HepG2 (cell line): ENCODE measurements around the gene CDKL5. TPM values are rescaled to one million over a fixed set of nuclear protein-coding genes. Genes with fewer than 3 reads are reported as not detected.

ENCODE experiments used
- ATAC-seq: fragments of 200-7000 bp; cut with Tn5 transposase; 3 replicates; pipeline ENCODE4 v1.9.1; 2020; ENCODE audit warnings: mild to moderate bottlenecking, moderate library complexity
- BruUV-seq: library from RNA; stranded (reverse); fragments of 400-500 nt; replicated peaks from 2 replicates; lab custom pipeline; 2021; lab: Mats Ljungman, UMichigan
- CTCF ChIA-PET: fragments of 300-600 bp; formaldehyde crosslinking; extraction: SDS; loops from one replicate; lab custom pipeline; 2021; ENCODE audit warnings: low total read pairs, inconsistent platforms, low intra/inter-chr PET ratio; lab: Yijun Ruan, JAX
- POLR2A ChIA-PET: fragments of 350-600 bp; sonication (Branson Sonifier 250); formaldehyde crosslinking; loops from one replicate; lab custom pipeline; 2020; ENCODE audit warnings: antibody characterized with exemption, inconsistent platforms; lab: Yijun Ruan, JAX
- DNase-seq: peaks from one replicate; pipeline ENCODE4 v3.0.0-alpha.2; 2015; ENCODE audit warnings: low spot score
- FAIRE-seq: peaks from 3 replicates; lab custom pipeline; 2011; peaks lifted over from hg19 to GRCh38; lab: Jason Lieb, UNC
- H2AFZ ChIP-seq: one replicate; pipeline ENCODE4 v1.6.1; 2011; ENCODE audit warnings: low read length, inconsistent platforms
- H3K27ac ChIP-seq: fragments of 300-600 bp; 3 replicates; pipeline ENCODE4 v1.8.0; 2011; ENCODE audit warnings: mixed run types, mild to moderate bottlenecking, mixed read lengths, low read length, inconsistent platforms; ENCODE audit not compliant: insufficient read depth; ENCODE audit errors: extremely low read length
- H3K27me3 ChIP-seq, 2 experiments: fragments of 200-600 bp in 1 of 2; 2 replicates in 1 of 2; 3 replicates in 1 of 2; pipeline versions ENCODE4 v1.6.0 to v1.8.0; 2011; ENCODE audit warnings: low read length in 2 of 2, mild to moderate bottlenecking in 2 of 2, moderate library complexity in 2 of 2, inconsistent platforms in 1 of 2; ENCODE audit not compliant: insufficient read depth in 2 of 2, control insufficient read depth in 1 of 2
- H3K36me3 ChIP-seq, 2 experiments: fragments of 200-600 bp in 1 of 2; replicated peaks in 1 of 2; 2 replicates in 1 of 2; 3 replicates in 1 of 2; pipeline versions ENCODE4 v1.5.1 to v1.8.0; 2011; ENCODE audit warnings: low read length in 2 of 2, inconsistent platforms in 1 of 2; ENCODE audit not compliant: insufficient read depth in 2 of 2, control insufficient read depth in 1 of 2
- H3K4me1 ChIP-seq: 2 replicates; pipeline ENCODE4 v1.5.1; 2012; ENCODE audit warnings: low read length, inconsistent platforms; ENCODE audit not compliant: insufficient read depth
- H3K4me2 ChIP-seq: 2 replicates; pipeline ENCODE4 v1.6.0; 2011; ENCODE audit warnings: low read depth, low read length, inconsistent platforms
- H3K4me3 ChIP-seq, 3 experiments: fragments of 200-600 bp in 1 of 3; sonication (generic), shearing (Covaris generic) in 1 of 3; replicated peaks in 1 of 3; 2 replicates each; pipeline ENCODE4 v1.5.1; 2011 to 2016; ENCODE audit warnings: low read length in 3 of 3, inconsistent platforms in 2 of 3, low read depth in 2 of 3, mild to moderate bottlenecking in 2 of 3, control low read depth in 1 of 3, mixed read lengths in 1 of 3; ENCODE audit not compliant: insufficient read depth in 1 of 3
- H3K79me2 ChIP-seq: one replicate; pipeline ENCODE4 v1.6.1; 2011; ENCODE audit warnings: low read length, inconsistent platforms; ENCODE audit not compliant: insufficient read depth
- H3K9ac ChIP-seq: 2 replicates; pipeline ENCODE4 v1.6.0; 2011; ENCODE audit warnings: mild to moderate bottlenecking, low read depth, low read length, inconsistent platforms; ENCODE audit not compliant: insufficient read depth
- H3K9me3 ChIP-seq: 2 replicates; pipeline ENCODE4 v1.5.1; 2012; ENCODE audit warnings: mild to moderate bottlenecking, low read length
- H4K20me1 ChIP-seq: 2 replicates; pipeline ENCODE4 v1.6.0; 2011; ENCODE audit warnings: inconsistent platforms, mild to moderate bottlenecking, low read length, moderate library complexity; ENCODE audit not compliant: insufficient read depth
- CERS6 ChIP-seq: sonication (generic); formaldehyde crosslinking; IDR thresholded peaks from 2 replicates; pipeline ENCODE4 v1.5.0; 2020; ENCODE audit warnings: missing genetic modification reagents
- CREB3 ChIP-seq: sonication (generic); formaldehyde crosslinking; IDR thresholded peaks from 2 replicates; pipeline ENCODE4 v1.5.0; 2020; ENCODE audit warnings: missing genetic modification reagents
- EEA1 ChIP-seq: sonication (generic); formaldehyde crosslinking; IDR thresholded peaks from 2 replicates; pipeline ENCODE4 v1.5.1; 2020; ENCODE audit warnings: mild to moderate bottlenecking, missing genetic modification reagents, borderline replicate concordance
- ELF3 ChIP-seq: IDR thresholded peaks from 2 replicates; pipeline ENCODE4 v1.6.1; 2016; ENCODE audit warnings: missing genetic modification reagents, missing compliant biosample characterization
- IKZF1 ChIP-seq: fragments of 450-650 bp; IDR thresholded peaks from 2 replicates; pipeline ENCODE4 v1.7.1; 2016
- KLF12 ChIP-seq: sonication (generic); formaldehyde crosslinking; IDR thresholded peaks from 2 replicates; pipeline ENCODE4 v1.4.0; 2020; ENCODE audit warnings: missing genetic modification reagents, borderline replicate concordance
- MXD4 ChIP-seq: IDR thresholded peaks from 2 replicates; pipeline ENCODE4 v1.6.1; 2016; ENCODE audit warnings: mild to moderate bottlenecking, missing biosample characterization, missing genetic modification reagents
- NCOA5 ChIP-seq: sonication (generic); formaldehyde crosslinking; IDR thresholded peaks from 2 replicates; pipeline ENCODE4 v1.4.0; 2020; ENCODE audit warnings: missing genetic modification reagents
- NPAS2 ChIP-seq: sonication (generic); formaldehyde crosslinking; IDR thresholded peaks from 2 replicates; pipeline ENCODE4 v1.8.0; 2022; ENCODE audit warnings: mild to moderate bottlenecking, missing genetic modification reagents, borderline replicate concordance
- PHF21A ChIP-seq: sonication (generic); formaldehyde crosslinking; IDR thresholded peaks from 2 replicates; pipeline ENCODE4 v1.5.0; 2020; ENCODE audit warnings: mild to moderate bottlenecking, missing genetic modification reagents
- TBL1XR1 ChIP-seq: fragments of 150-350 bp; IDR thresholded peaks from 2 replicates; pipeline ENCODE4 v1.6.1; 2014; ENCODE audit warnings: borderline replicate concordance, low read length; ENCODE audit not compliant: partially characterized antibody
- XBP1 ChIP-seq: sonication (generic); formaldehyde crosslinking; IDR thresholded peaks from 2 replicates; pipeline ENCODE4 v1.5.0; 2020; ENCODE audit warnings: missing genetic modification reagents
- ZFP36 ChIP-seq: fragments of 150-350 bp; IDR thresholded peaks from 2 replicates; pipeline ENCODE4 v1.6.1; 2018; ENCODE audit warnings: borderline replicate concordance, low read length, low read depth; ENCODE audit not compliant: partially characterized antibody
- ZFX ChIP-seq: sonication (generic); formaldehyde crosslinking; IDR thresholded peaks from 2 replicates; pipeline ENCODE4 v1.4.0; 2020; ENCODE audit warnings: mild to moderate bottlenecking, low read depth, missing genetic modification reagents, moderate library complexity
- ZNF264 ChIP-seq: sonication (generic); formaldehyde crosslinking; IDR thresholded peaks from 2 replicates; pipeline ENCODE4 v1.4.0; 2020; ENCODE audit warnings: missing genetic modification reagents
- ZNF367 ChIP-seq: sonication (generic); formaldehyde crosslinking; IDR thresholded peaks from 2 replicates; pipeline ENCODE4 v1.4.0; 2020; ENCODE audit warnings: missing genetic modification reagents, borderline replicate concordance
- ZNF75D ChIP-seq: sonication (generic); formaldehyde crosslinking; IDR thresholded peaks from 2 replicates; pipeline ENCODE4 v1.8.1; 2023; ENCODE audit warnings: missing genetic modification reagents, mild to moderate bottlenecking, borderline replicate concordance
- WGBS: methylation state at CpG from one replicate; pipeline ENCODE4 v1.1.6; 2017; ENCODE audit warnings: low lambda C conversion rate; 5-methylcytosine and 5-hydroxymethylcytosine counted together
- in situ Hi-C: cut with HindIII; loops from 2 replicates; pipeline ENCODE4 v1.10.0; 2017; ENCODE audit warnings: low pct_unique_long_range_greater_than_20kb; ENCODE audit not compliant: extremely low pct_ligation_motif_present
- intact Hi-C: fragments of 100-400 bp; cut with micrococcal nuclease; formaldehyde crosslinking; loops from one replicate; pipeline ENCODE4 v1.10.0; 2022; ENCODE audit not compliant: unreplicated experiment
- polyA plus RNA-seq, 8 experiments: library from polyadenylated mRNA; depleted of rRNA in 3 of 8; stranded (reverse) in 7 of 8; unstranded in 1 of 8; fragments of >200 nt; fragmentation: Illumina TruSeq in 4 of 8; extraction: Trizol in 4 of 8; gene quantifications; 2 replicates each; pipeline versions ENCODE4 v1.2.1 to v1.2.3, GENCODE V29; 2011 to 2016; ENCODE audit warnings: low read depth in 4 of 8, missing spikeins in 1 of 8, mixed read lengths in 1 of 8; ENCODE audit not compliant: insufficient read depth in 1 of 8
- total RNA-seq, 5 experiments: library from RNA; depleted of rRNA; stranded (reverse); fragments of >200 nt; fragmentation: Illumina TruSeq; extraction: Trizol; gene quantifications; 2 replicates each; pipeline ENCODE4 v1.2.3, GENCODE V29; 2016; ENCODE audit warnings: low read depth in 1 of 5
- TF ChIP-seq, protein P1 (sequence below): sonication (generic); formaldehyde crosslinking; IDR thresholded peaks from 2 replicates; pipeline ENCODE4 v1.4.0; 2020; ENCODE audit warnings: low read depth, missing genetic modification reagents

The CDKL5 gene
- total and polyA plus RNA-seq, 2 of the 13 experiments (the other 11 are each of a cell fraction or from before 2014, with no cell fraction given), result 2.8 to 7.0 TPM

- no peaks in the 10 kb centered on the region for H3K9me3 ChIP-seq
- H3K79me2 ChIP-seq, result no peaks in the 10 kb centered on the region
- H3K4me3 ChIP-seq, result no peak overlapping the region
- POLR2A ChIA-PET, result no interaction called here
- no peak for DNase-seq
- H4K20me1 ChIP-seq, result no peaks in the 10 kb centered on the region
- no peak overlapping the region for H3K9ac ChIP-seq
- 98% methylated on average over 5 of the region's 5 CpGs for WGBS
- no peaks in the 10 kb centered on the region for H3K4me1 ChIP-seq
- no TSS peak for BruUV-seq
- in situ Hi-C loops, result no loop called here
- no peaks in the 10 kb centered on the region for H3K27me3 ChIP-seq
- TF ChIP-seq CERS6 (no peak), NPAS2 (no peak), CREB3 (CRISPR knock-in tag) (no peak), XBP1 (CRISPR knock-in tag) (no peak), ZNF75D (no peak), TBL1XR1 (no peak), ZFX (CRISPR knock-in tag) (no peak), PHF21A (CRISPR knock-in tag) (no peak), IKZF1 (no peak), KLF12 (CRISPR knock-in tag) (no peak), MXD4 (CRISPR knock-in tag) (no peak), NCOA5 (no peak), ZFP36 (no peak), ZNF367 (CRISPR knock-in tag) (no peak), EEA1 (CRISPR knock-in tag) (no peak), ELF3 (no peak), ZNF264 (no peak)
- TF ChIP-seq, protein P1, sequence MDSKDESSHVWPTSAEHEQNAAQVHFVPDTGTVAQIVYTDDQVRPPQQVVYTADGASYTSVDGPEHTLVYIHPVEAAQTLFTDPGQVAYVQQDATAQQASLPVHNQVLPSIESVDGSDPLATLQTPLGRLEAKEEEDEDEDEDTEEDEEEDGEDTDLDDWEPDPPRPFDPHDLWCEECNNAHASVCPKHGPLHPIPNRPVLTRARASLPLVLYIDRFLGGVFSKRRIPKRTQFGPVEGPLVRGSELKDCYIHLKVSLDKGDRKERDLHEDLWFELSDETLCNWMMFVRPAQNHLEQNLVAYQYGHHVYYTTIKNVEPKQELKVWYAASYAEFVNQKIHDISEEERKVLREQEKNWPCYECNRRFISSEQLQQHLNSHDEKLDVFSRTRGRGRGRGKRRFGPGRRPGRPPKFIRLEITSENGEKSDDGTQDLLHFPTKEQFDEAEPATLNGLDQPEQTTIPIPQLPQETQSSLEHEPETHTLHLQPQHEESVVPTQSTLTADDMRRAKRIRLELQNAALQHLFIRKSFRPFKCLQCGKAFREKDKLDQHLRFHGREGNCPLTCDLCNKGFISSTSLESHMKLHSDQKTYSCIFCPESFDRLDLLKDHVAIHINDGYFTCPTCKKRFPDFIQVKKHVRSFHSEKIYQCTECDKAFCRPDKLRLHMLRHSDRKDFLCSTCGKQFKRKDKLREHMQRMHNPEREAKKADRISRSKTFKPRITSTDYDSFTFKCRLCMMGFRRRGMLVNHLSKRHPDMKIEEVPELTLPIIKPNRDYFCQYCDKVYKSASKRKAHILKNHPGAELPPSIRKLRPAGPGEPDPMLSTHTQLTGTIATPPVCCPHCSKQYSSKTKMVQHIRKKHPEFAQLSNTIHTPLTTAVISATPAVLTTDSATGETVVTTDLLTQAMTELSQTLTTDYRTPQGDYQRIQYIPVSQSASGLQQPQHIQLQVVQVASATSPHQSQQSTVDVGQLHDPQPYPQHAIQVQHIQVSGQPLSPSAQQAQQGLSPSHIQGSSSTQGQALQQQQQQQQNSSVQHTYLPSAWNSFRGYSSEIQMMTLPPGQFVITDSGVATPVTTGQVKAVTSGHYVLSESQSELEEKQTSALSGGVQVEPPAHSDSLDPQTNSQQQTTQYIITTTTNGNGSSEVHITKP (CRISPR knock-in tag), result no peak
- TF ChIP-seq, all 625 proteins: peak for 0
- FAIRE-seq, result no peak
- intact Hi-C loops, result loop anchor here (10.0 kb wide), 1 partner anchor 66 kb away; the partner anchor contains the start of gene CDKL5
- Histone ChIP-seq H2AFZ (no peak overlapping the region), H3K27ac (no peak overlapping the region), H3K4me2 (no peak overlapping the region), H3K36me3 (no peaks in the 10 kb centered on the region)
- ATAC-seq, result no peak
- CTCF ChIA-PET, result no interaction called here
Observed at GRCh38 chrX:18490806-18491555, 65.6 kb downstream of the CDKL5 start.
